A549 (cell line): ENCODE data around the gene RORC.

Experiments used
- CBX8 ChIP-seq: fragments of 200-600 bp; sonication (generic); IDR thresholded peaks from 2 replicates; pipeline ENCODE4 v1.6.1; 2016
- CHD4 ChIP-seq: fragments of 200-600 bp; sonication (generic); IDR thresholded peaks from 2 replicates; pipeline ENCODE4 v1.6.1; 2016; ENCODE audit warnings: antibody characterized with exemption, mild to moderate bottlenecking, borderline replicate concordance
- CTCF ChIP-seq: fragments of >200 bp; sonication (Bioruptor Twin); formaldehyde crosslinking; IDR thresholded peaks from 3 replicates; pipeline ENCODE4 v1.5.1; 2016
- HOXB5 ChIP-seq: fragments of 250-450 bp; sonication (Bioruptor Pico); IDR thresholded peaks from 2 replicates; pipeline ENCODE4 v1.5.0; 2020; ENCODE audit warnings: mild to moderate bottlenecking, moderate library complexity
- KDM1A ChIP-seq: fragments of 200-600 bp; sonication (generic); IDR thresholded peaks from 2 replicates; pipeline ENCODE4 v1.6.1; 2016; ENCODE audit warnings: low read depth, mild to moderate bottlenecking
- MAX ChIP-seq: IDR thresholded peaks from 2 replicates; pipeline ENCODE4 v1.6.1; 2012
- NR3C1 ChIP-seq: fragments of >200 bp; sonication (Bioruptor Twin); formaldehyde crosslinking; IDR thresholded peaks from 3 replicates; pipeline ENCODE4 v1.6.1; 2017
- PBX3 ChIP-seq: IDR thresholded peaks from 2 replicates; pipeline ENCODE4 v1.6.1; 2012
- POLR2A ChIP-seq: IDR thresholded peaks from 2 replicates; pipeline ENCODE4 v1.6.1; 2012; ENCODE audit warnings: mild to moderate bottlenecking, low read length
- USF2 ChIP-seq: fragments of 450-650 bp; IDR thresholded peaks from 2 replicates; pipeline ENCODE4 v1.6.1; 2014; ENCODE audit warnings: antibody characterized with exemption

GRCh38 chr1:151819976-151820623, 11.5 kb downstream of the RORC start:
- TF ChIP-seq NR3C1 (no peak), POLR2A (no peak), KDM1A (no peak), CTCF (no peak), USF2 (no peak), HOXB5 (no peak), MAX (no peak), CBX8 (no peak), CHD4 (no peak), PBX3 (no peak)
